SHP77 treated with DMSO at 0.1 percent for 48 hours (cell line): ENCODE results near the gene MYO9B.
"Not testable (repeated sequence)": the region's sequence is repeated elsewhere in the genome, so short reads cannot be mapped to it uniquely, and the experiment has no call there.

Experiments used
- DNase-seq: peaks from one replicate; lab custom pipeline; 2025; lab: John Stamatoyannopoulos, UW

MYO9B gene

GRCh38 chr19:17144771-17145170 is 69.2 kb downstream of the MYO9B start:
- not testable (repeated sequence) for DNase-seq

GRCh38 chr19:17145546-17146497 is 70.2 kb downstream of the MYO9B start:
- no peak for DNase-seq

GRCh38 chr19:17148130-17148529 is 72.6 kb downstream of the MYO9B start:
- DNase-seq = no peak

- no peak for DNase-seq
Measured at GRCh38 chr19:17149393-17150135, 74.0 kb downstream of the MYO9B start.

- DNase-seq = no peak
Measured at GRCh38 chr19:17153996-17154395, 78.4 kb downstream of the MYO9B start.

GRCh38 chr19:17155251-17155650 is 79.7 kb downstream of the MYO9B start:
- DNase-seq = no peak

- DNase-seq = no peak
Measured at GRCh38 chr19:17156296-17156946, 80.8 kb downstream of the MYO9B start.

- DNase-seq = no peak
Measured at GRCh38 chr19:17156947-17157302, 81.3 kb downstream of the MYO9B start.

- DNase-seq = no peak
Measured at GRCh38 chr19:17158584-17158983, 83.0 kb downstream of the MYO9B start.

- no peak for DNase-seq
Measured at GRCh38 chr19:17159466-17160393, 84.2 kb downstream of the MYO9B start.

- no peak for DNase-seq
Measured at GRCh38 chr19:17160908-17161307, 85.3 kb downstream of the MYO9B start.

GRCh38 chr19:17162131-17162530 is 86.6 kb downstream of the MYO9B start:
- DNase-seq = not testable (repeated sequence)

- DNase-seq = no peak
Measured at GRCh38 chr19:17162580-17162979, 87.0 kb downstream of the MYO9B start.

- DNase-seq = no peak
Measured at GRCh38 chr19:17163652-17164051, 88.1 kb downstream of the MYO9B start.

- no peak for DNase-seq
Measured at GRCh38 chr19:17164639-17165038, 89.1 kb downstream of the MYO9B start.

- no peak for DNase-seq
Measured at GRCh38 chr19:17165715-17166114, 90.1 kb downstream of the MYO9B start.

GRCh38 chr19:17170538-17171297 is 95.1 kb downstream of the MYO9B start:
- DNase-seq = no peak

- DNase-seq = no peak
Measured at GRCh38 chr19:17171874-17172273, 96.3 kb downstream of the MYO9B start.

GRCh38 chr19:17172624-17173345 is 97.2 kb downstream of the MYO9B start:
- DNase-seq = no peak

- DNase-seq = no peak
Measured at GRCh38 chr19:17178291-17178690, 102.7 kb downstream of the MYO9B start.
